HepG2 (cell line): Measurements from ENCODE around the gene MAOB. TPM values are rescaled to one million over a fixed set of nuclear protein-coding genes. Genes with fewer than 3 reads are reported as not detected.

Source experiments
- ATAC-seq: fragments of 200-7000 bp; cut with Tn5 transposase; 3 replicates; pipeline ENCODE4 v1.9.1; 2020; ENCODE audit warnings: mild to moderate bottlenecking, moderate library complexity
- BruUV-seq: library from RNA; stranded (reverse); fragments of 400-500 nt; replicated peaks from 2 replicates; lab custom pipeline; 2021; lab: Mats Ljungman, UMichigan
- CTCF ChIA-PET: fragments of 300-600 bp; formaldehyde crosslinking; extraction: SDS; loops from one replicate; lab custom pipeline; 2021; ENCODE audit warnings: low total read pairs, inconsistent platforms, low intra/inter-chr PET ratio; lab: Yijun Ruan, JAX
- POLR2A ChIA-PET: fragments of 350-600 bp; sonication (Branson Sonifier 250); formaldehyde crosslinking; loops from one replicate; lab custom pipeline; 2020; ENCODE audit warnings: antibody characterized with exemption, inconsistent platforms; lab: Yijun Ruan, JAX
- DNase-seq: peaks from one replicate; pipeline ENCODE4 v3.0.0-alpha.2; 2015; ENCODE audit warnings: low spot score
- FAIRE-seq: peaks from 3 replicates; lab custom pipeline; 2011; peaks lifted over from hg19 to GRCh38; lab: Jason Lieb, UNC
- H2AFZ ChIP-seq: one replicate; pipeline ENCODE4 v1.6.1; 2011; ENCODE audit warnings: low read length, inconsistent platforms
- H3K27ac ChIP-seq: fragments of 300-600 bp; 3 replicates; pipeline ENCODE4 v1.8.0; 2011; ENCODE audit warnings: mixed run types, mild to moderate bottlenecking, mixed read lengths, low read length, inconsistent platforms; ENCODE audit not compliant: insufficient read depth; ENCODE audit errors: extremely low read length
- H3K27me3 ChIP-seq, 2 experiments: fragments of 200-600 bp in 1 of 2; 2 replicates in 1 of 2; 3 replicates in 1 of 2; pipeline versions ENCODE4 v1.6.0 to v1.8.0; 2011; ENCODE audit warnings: low read length in 2 of 2, mild to moderate bottlenecking in 2 of 2, moderate library complexity in 2 of 2, inconsistent platforms in 1 of 2; ENCODE audit not compliant: insufficient read depth in 2 of 2, control insufficient read depth in 1 of 2
- H3K36me3 ChIP-seq, 2 experiments: fragments of 200-600 bp in 1 of 2; replicated peaks in 1 of 2; 2 replicates in 1 of 2; 3 replicates in 1 of 2; pipeline versions ENCODE4 v1.5.1 to v1.8.0; 2011; ENCODE audit warnings: low read length in 2 of 2, inconsistent platforms in 1 of 2; ENCODE audit not compliant: insufficient read depth in 2 of 2, control insufficient read depth in 1 of 2
- H3K4me1 ChIP-seq: 2 replicates; pipeline ENCODE4 v1.5.1; 2012; ENCODE audit warnings: low read length, inconsistent platforms; ENCODE audit not compliant: insufficient read depth
- H3K4me2 ChIP-seq: 2 replicates; pipeline ENCODE4 v1.6.0; 2011; ENCODE audit warnings: low read depth, low read length, inconsistent platforms
- H3K4me3 ChIP-seq, 3 experiments: fragments of 200-600 bp in 1 of 3; sonication (generic), shearing (Covaris generic) in 1 of 3; replicated peaks in 1 of 3; 2 replicates each; pipeline ENCODE4 v1.5.1; 2011 to 2016; ENCODE audit warnings: low read length in 3 of 3, inconsistent platforms in 2 of 3, low read depth in 2 of 3, mild to moderate bottlenecking in 2 of 3, control low read depth in 1 of 3, mixed read lengths in 1 of 3; ENCODE audit not compliant: insufficient read depth in 1 of 3
- H3K79me2 ChIP-seq: one replicate; pipeline ENCODE4 v1.6.1; 2011; ENCODE audit warnings: low read length, inconsistent platforms; ENCODE audit not compliant: insufficient read depth
- H3K9ac ChIP-seq: 2 replicates; pipeline ENCODE4 v1.6.0; 2011; ENCODE audit warnings: mild to moderate bottlenecking, low read depth, low read length, inconsistent platforms; ENCODE audit not compliant: insufficient read depth
- H3K9me3 ChIP-seq: 2 replicates; pipeline ENCODE4 v1.5.1; 2012; ENCODE audit warnings: mild to moderate bottlenecking, low read length
- H4K20me1 ChIP-seq: 2 replicates; pipeline ENCODE4 v1.6.0; 2011; ENCODE audit warnings: inconsistent platforms, mild to moderate bottlenecking, low read length, moderate library complexity; ENCODE audit not compliant: insufficient read depth
- CBX5 ChIP-seq: sonication (generic); formaldehyde crosslinking; IDR thresholded peaks from 2 replicates; pipeline ENCODE4 v1.4.0; 2020; ENCODE audit warnings: missing genetic modification reagents, borderline replicate concordance
- HNF4G ChIP-seq, 2 experiments: sonication (generic) in 1 of 2; formaldehyde crosslinking in 1 of 2; IDR thresholded peaks; 2 replicates each; pipeline versions ENCODE4 v1.4.0 to v1.6.1; 2011 to 2020; ENCODE audit warnings: borderline replicate concordance in 2 of 2, low read depth in 2 of 2, mild to moderate bottlenecking in 2 of 2, low read length in 1 of 2, missing genetic modification reagents in 1 of 2, moderate library complexity in 1 of 2
- ONECUT2 ChIP-seq: sonication (generic); formaldehyde crosslinking; IDR thresholded peaks from 2 replicates; pipeline ENCODE4 v1.4.0; 2020; ENCODE audit warnings: missing genetic modification reagents
- PHF21A ChIP-seq: sonication (generic); formaldehyde crosslinking; IDR thresholded peaks from 2 replicates; pipeline ENCODE4 v1.5.0; 2020; ENCODE audit warnings: mild to moderate bottlenecking, missing genetic modification reagents
- TOPORS ChIP-seq: sonication (generic); formaldehyde crosslinking; IDR thresholded peaks from 2 replicates; pipeline ENCODE4 v1.8.0; 2023; ENCODE audit warnings: mild to moderate bottlenecking, missing genetic modification reagents
- ZNF33A ChIP-seq: sonication (generic); formaldehyde crosslinking; IDR thresholded peaks from 2 replicates; pipeline ENCODE4 v1.5.1; 2020; ENCODE audit warnings: missing genetic modification reagents, mild to moderate bottlenecking, moderate library complexity, borderline replicate concordance
- ZNF367 ChIP-seq: sonication (generic); formaldehyde crosslinking; IDR thresholded peaks from 2 replicates; pipeline ENCODE4 v1.4.0; 2020; ENCODE audit warnings: missing genetic modification reagents, borderline replicate concordance
- ZNF567 ChIP-seq: sonication (generic); formaldehyde crosslinking; IDR thresholded peaks from 2 replicates; pipeline ENCODE4 v1.8.1; 2023; ENCODE audit warnings: mild to moderate bottlenecking, missing genetic modification reagents, borderline replicate concordance
- ZNF776 ChIP-seq: sonication (generic); formaldehyde crosslinking; IDR thresholded peaks from 2 replicates; pipeline ENCODE4 v1.4.0; 2020; ENCODE audit warnings: mild to moderate bottlenecking, missing genetic modification reagents
- ZZZ3 ChIP-seq: sonication (generic); formaldehyde crosslinking; IDR thresholded peaks from 2 replicates; pipeline ENCODE4 v1.4.0; 2020; ENCODE audit warnings: missing genetic modification reagents, mild to moderate bottlenecking, borderline replicate concordance
- WGBS: methylation state at CpG from one replicate; pipeline ENCODE4 v1.1.6; 2017; ENCODE audit warnings: low lambda C conversion rate; 5-methylcytosine and 5-hydroxymethylcytosine counted together
- in situ Hi-C: cut with HindIII; loops from 2 replicates; pipeline ENCODE4 v1.10.0; 2017; ENCODE audit warnings: low pct_unique_long_range_greater_than_20kb; ENCODE audit not compliant: extremely low pct_ligation_motif_present
- intact Hi-C: fragments of 100-400 bp; cut with micrococcal nuclease; formaldehyde crosslinking; loops from one replicate; pipeline ENCODE4 v1.10.0; 2022; ENCODE audit not compliant: unreplicated experiment
- polyA plus RNA-seq, 8 experiments: library from polyadenylated mRNA; depleted of rRNA in 3 of 8; stranded (reverse) in 7 of 8; unstranded in 1 of 8; fragments of >200 nt; fragmentation: Illumina TruSeq in 4 of 8; extraction: Trizol in 4 of 8; gene quantifications; 2 replicates each; pipeline versions ENCODE4 v1.2.1 to v1.2.3, GENCODE V29; 2011 to 2016; ENCODE audit warnings: low read depth in 4 of 8, missing spikeins in 1 of 8, mixed read lengths in 1 of 8; ENCODE audit not compliant: insufficient read depth in 1 of 8
- total RNA-seq, 5 experiments: library from RNA; depleted of rRNA; stranded (reverse); fragments of >200 nt; fragmentation: Illumina TruSeq; extraction: Trizol; gene quantifications; 2 replicates each; pipeline ENCODE4 v1.2.3, GENCODE V29; 2016; ENCODE audit warnings: low read depth in 1 of 5
- TF ChIP-seq, protein P1 (sequence below): sonication (generic); formaldehyde crosslinking; IDR thresholded peaks from 2 replicates; pipeline ENCODE4 v1.8.1; 2022; ENCODE audit warnings: low read depth, mild to moderate bottlenecking, missing genetic modification reagents
- TF ChIP-seq, protein P2 (sequence below): sonication (generic); formaldehyde crosslinking; IDR thresholded peaks from 2 replicates; pipeline ENCODE4 v1.5.0; 2020; ENCODE audit warnings: missing genetic modification reagents

Gene MAOB
- total and polyA plus RNA-seq, 2 of the 13 experiments (the other 11 are each of a cell fraction or from before 2014, with no cell fraction given), result 11.0 to 19.0 TPM

DNA sequence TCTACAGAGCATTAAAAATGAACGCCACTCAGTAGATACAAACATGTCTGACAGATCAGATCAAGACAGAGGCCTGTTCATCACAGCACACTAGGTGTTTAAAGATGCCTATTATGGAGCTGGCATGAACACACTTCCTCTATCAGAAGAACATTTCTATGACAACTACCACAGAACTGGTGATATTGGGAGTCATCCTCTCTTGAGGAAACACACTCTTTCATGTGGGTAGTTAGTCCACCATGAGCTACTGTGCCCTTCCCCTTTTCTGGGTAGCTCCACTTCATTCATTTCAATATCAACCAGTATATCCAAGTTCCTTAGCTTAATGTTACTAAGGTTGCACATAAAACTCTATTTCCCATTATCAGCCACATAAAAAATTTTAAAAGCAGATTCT is 46.7 kb downstream of the MAOB start:
- intact Hi-C loops, result loop anchor here (5.0 kb wide), 1 partner anchor 122 kb away; no protein-coding TSS in a partner anchor
- Histone ChIP-seq H3K36me3 (no peaks in the 10 kb centered on the region; a peak in 1 of 5 replicates), H2AFZ (no peak overlapping the region), H3K4me2 (no peak overlapping the region), H3K4me3 (no peak overlapping the region), H4K20me1 (no peaks in the 10 kb centered on the region), H3K9me3 (no peaks in the 10 kb centered on the region), H3K27me3 (no peaks in the 10 kb centered on the region), H3K79me2 (no peaks in the 10 kb centered on the region), H3K4me1 (no peaks in the 10 kb centered on the region), H3K27ac (no peak overlapping the region), H3K9ac (no peak overlapping the region)
- BruUV-seq, result no TSS peak
- TF ChIP-seq, protein P1, sequence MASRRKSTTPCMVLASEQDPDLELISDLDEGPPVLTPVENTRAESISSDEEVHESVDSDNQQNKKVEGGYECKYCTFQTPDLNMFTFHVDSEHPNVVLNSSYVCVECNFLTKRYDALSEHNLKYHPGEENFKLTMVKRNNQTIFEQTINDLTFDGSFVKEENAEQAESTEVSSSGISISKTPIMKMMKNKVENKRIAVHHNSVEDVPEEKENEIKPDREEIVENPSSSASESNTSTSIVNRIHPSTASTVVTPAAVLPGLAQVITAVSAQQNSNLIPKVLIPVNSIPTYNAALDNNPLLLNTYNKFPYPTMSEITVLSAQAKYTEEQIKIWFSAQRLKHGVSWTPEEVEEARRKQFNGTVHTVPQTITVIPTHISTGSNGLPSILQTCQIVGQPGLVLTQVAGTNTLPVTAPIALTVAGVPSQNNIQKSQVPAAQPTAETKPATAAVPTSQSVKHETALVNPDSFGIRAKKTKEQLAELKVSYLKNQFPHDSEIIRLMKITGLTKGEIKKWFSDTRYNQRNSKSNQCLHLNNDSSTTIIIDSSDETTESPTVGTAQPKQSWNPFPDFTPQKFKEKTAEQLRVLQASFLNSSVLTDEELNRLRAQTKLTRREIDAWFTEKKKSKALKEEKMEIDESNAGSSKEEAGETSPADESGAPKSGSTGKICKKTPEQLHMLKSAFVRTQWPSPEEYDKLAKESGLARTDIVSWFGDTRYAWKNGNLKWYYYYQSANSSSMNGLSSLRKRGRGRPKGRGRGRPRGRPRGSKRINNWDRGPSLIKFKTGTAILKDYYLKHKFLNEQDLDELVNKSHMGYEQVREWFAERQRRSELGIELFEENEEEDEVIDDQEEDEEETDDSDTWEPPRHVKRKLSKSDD, result no peak
- TF ChIP-seq TOPORS (CRISPR knock-in tag) (no peak), ZZZ3 (no peak), HNF4G (IDR thresholded peaks at IDR 0.05; ENCODE audit: borderline replicate concordance, low read depth, low read length) (no peak), HNF4G (CRISPR knock-in tag; IDR thresholded peaks at IDR 0.05; ENCODE audit: borderline replicate concordance, low read depth) (no peak), ZNF567 (CRISPR knock-in tag) (no peak), CBX5 (CRISPR knock-in tag) (no peak), ZNF776 (CRISPR knock-in tag) (no peak), ONECUT2 (no peak), ZNF367 (CRISPR knock-in tag) (no peak), PHF21A (no peak), ZNF33A (no peak)
- TF ChIP-seq, protein P2, sequence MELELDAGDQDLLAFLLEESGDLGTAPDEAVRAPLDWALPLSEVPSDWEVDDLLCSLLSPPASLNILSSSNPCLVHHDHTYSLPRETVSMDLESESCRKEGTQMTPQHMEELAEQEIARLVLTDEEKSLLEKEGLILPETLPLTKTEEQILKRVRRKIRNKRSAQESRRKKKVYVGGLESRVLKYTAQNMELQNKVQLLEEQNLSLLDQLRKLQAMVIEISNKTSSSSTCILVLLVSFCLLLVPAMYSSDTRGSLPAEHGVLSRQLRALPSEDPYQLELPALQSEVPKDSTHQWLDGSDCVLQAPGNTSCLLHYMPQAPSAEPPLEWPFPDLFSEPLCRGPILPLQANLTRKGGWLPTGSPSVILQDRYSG (CRISPR knock-in tag), result no peak
- no peak for FAIRE-seq
- DNase-seq, result no peak
- WGBS, result 92% methylated on average over 1 of the region's 1 CpG
- POLR2A ChIA-PET, result no interaction called here
- ATAC-seq, result no peak
- in situ Hi-C loops, result loop anchor here (10.0 kb wide), 1 partner anchor 99 kb away; no protein-coding TSS in a partner anchor
- CTCF ChIA-PET, result interaction anchor here (2.0 kb wide), 1 partner anchor 104 kb away, joined by 17 read pairs; no protein-coding TSS in a partner anchor
